Stomach (tissue), 4 donors: ENCODE results near the gene DAB1.

Experiments used
- EP300 ChIP-seq: sonication (generic); formaldehyde crosslinking; IDR thresholded peaks from one replicate; pipeline ENCODE4 v1.6.1; 2017; ENCODE audit warnings: antibody characterized with exemption
- POLR2A ChIP-seq, 4 donors: fragments of 450-650 bp; IDR thresholded peaks; one replicate each; pipeline ENCODE4 v1.6.1; 2016; ENCODE audit warnings: antibody characterized with exemption in 4 of 4, control low read depth in 2 of 4, mild to moderate bottlenecking in 1 of 4, moderate library complexity in 1 of 4
- POLR2AphosphoS5 ChIP-seq, 3 donors: sonication (generic); formaldehyde crosslinking; IDR thresholded peaks; one replicate each; pipeline ENCODE4 v1.6.1; 2016; ENCODE audit warnings: antibody characterized with exemption in 3 of 3
- TF ChIP-seq, protein P1 (sequence below), 7 experiments: fragments of 450-650 bp in 4 of 7; fragments of 200-600 bp in 3 of 7; sonication (generic) in 3 of 7; IDR thresholded peaks; one replicate each; pipeline ENCODE4 v1.5.1; 2016 to 2019; ENCODE audit warnings: antibody characterized with exemption in 7 of 7, control low read depth in 2 of 7, mild to moderate bottlenecking in 1 of 7

DNA sequence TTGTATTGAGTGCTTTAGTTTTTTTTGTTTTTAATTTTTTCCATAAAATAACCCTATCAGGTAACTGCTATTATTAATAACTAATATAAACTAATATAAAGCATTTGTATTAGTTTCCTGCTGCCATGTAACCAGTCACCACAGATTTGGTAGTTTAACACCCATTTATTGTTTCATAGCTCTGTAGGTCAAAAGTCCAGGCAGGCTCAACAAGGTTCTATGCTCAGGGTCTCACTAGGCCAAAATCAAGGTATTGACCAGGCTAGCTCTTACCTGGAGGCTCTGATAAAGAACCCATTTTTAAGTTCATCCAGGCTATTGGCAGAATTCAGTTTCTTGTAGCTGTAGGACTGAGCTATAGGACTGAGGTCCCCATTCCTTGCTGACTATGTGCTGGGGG is 189.4 kb downstream of the DAB1 start:
- TF ChIP-seq, protein P1, sequence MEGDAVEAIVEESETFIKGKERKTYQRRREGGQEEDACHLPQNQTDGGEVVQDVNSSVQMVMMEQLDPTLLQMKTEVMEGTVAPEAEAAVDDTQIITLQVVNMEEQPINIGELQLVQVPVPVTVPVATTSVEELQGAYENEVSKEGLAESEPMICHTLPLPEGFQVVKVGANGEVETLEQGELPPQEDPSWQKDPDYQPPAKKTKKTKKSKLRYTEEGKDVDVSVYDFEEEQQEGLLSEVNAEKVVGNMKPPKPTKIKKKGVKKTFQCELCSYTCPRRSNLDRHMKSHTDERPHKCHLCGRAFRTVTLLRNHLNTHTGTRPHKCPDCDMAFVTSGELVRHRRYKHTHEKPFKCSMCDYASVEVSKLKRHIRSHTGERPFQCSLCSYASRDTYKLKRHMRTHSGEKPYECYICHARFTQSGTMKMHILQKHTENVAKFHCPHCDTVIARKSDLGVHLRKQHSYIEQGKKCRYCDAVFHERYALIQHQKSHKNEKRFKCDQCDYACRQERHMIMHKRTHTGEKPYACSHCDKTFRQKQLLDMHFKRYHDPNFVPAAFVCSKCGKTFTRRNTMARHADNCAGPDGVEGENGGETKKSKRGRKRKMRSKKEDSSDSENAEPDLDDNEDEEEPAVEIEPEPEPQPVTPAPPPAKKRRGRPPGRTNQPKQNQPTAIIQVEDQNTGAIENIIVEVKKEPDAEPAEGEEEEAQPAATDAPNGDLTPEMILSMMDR (IDR thresholded peaks at IDR 0.05), result no peak
- TF ChIP-seq POLR2A (IDR thresholded peaks at IDR 0.05) (no peak), EP300 (no peak), POLR2AphosphoS5 (IDR thresholded peaks at IDR 0.05) (no peak)
